GM12874 (cell line): ENCODE results near the gene MDM4.

Experiments
- TF ChIP-seq, protein P1 (sequence below): IDR thresholded peaks from 2 replicates; pipeline ENCODE4 v1.5.1; 2011; ENCODE audit warnings: low read depth, mild to moderate bottlenecking, control low read depth, low read length, moderate library complexity; ENCODE audit not compliant: insufficient read depth

The MDM4 gene

DNA sequence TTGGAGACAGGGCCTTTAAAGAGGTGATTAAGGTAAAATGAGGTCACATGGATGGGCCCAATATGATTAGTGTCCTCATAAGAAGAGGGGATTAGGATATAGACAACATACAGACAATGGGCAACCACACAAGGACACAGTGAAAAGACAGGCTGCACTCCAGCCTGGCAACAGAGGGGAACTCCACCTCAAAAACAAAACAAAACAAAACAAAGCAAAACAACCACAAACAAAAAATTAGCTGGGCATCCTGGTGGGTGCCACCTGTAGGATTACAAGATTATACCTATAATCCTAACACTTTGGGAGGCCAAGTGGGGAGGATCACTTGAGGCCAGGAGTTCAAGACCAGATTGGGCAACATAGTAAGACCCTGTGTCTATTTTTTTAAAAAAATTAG lies 4.8 kb upstream of the MDM4 start:
- TF ChIP-seq, protein P1, sequence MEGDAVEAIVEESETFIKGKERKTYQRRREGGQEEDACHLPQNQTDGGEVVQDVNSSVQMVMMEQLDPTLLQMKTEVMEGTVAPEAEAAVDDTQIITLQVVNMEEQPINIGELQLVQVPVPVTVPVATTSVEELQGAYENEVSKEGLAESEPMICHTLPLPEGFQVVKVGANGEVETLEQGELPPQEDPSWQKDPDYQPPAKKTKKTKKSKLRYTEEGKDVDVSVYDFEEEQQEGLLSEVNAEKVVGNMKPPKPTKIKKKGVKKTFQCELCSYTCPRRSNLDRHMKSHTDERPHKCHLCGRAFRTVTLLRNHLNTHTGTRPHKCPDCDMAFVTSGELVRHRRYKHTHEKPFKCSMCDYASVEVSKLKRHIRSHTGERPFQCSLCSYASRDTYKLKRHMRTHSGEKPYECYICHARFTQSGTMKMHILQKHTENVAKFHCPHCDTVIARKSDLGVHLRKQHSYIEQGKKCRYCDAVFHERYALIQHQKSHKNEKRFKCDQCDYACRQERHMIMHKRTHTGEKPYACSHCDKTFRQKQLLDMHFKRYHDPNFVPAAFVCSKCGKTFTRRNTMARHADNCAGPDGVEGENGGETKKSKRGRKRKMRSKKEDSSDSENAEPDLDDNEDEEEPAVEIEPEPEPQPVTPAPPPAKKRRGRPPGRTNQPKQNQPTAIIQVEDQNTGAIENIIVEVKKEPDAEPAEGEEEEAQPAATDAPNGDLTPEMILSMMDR, result no peak

DNA sequence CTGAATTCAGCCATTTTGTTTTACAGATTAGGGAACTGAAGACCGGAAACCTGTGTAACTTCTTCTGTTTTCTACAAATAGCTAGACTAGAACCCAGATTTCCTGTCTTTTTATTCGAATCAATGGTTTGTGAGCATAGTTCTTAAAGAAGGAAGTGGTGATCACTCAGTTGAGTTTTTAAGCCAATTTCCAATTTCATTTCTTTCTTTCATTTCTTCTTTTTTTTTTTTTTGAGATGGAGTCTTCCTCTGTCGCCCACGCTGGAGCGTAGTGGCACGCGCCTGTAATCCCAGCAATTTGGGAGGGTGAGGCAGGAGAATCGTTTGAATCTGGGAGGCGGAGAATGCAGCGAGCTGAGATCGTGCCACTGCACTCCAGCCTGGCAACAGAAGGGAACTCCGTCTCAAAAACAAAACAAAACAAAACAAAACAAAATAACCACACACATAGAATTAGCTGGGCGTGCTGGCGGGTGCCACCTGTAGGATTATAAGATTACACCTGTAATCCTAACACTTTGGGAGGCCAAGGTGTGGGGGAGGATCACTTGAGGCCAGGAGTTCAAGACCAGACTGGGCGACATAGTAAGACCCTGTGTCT lies 3.0 kb upstream of the MDM4 start:
- TF ChIP-seq, protein P1, result 0 out of 2 replicates have a peak, but pooled peaks have one; percentile 4

DNA sequence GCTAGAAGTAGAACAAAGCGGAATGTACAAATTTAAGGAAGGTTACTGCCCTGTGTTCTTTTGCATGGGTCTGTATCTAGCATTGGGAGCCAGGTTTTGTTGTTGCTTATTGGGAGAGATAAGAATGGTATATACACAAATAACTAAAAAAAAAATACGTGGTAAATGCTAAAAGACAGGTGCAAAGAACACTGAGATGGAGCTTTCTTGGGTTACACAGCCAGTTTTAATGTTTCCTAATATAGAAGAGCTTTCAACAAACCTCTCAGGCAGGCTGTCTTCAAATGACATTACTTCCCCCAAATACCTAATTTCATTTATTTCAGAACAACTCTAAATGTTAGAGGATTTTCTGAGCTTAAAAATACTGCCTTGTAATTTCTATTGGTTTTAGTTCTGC lies 1.4 kb upstream of the MDM4 start:
- TF ChIP-seq, protein P1, result no peak

- TF ChIP-seq, protein P1, result no peak
Observed at GRCh38 chr1:204520834-204521709, 4.9 kb downstream of the MDM4 start.

DNA sequence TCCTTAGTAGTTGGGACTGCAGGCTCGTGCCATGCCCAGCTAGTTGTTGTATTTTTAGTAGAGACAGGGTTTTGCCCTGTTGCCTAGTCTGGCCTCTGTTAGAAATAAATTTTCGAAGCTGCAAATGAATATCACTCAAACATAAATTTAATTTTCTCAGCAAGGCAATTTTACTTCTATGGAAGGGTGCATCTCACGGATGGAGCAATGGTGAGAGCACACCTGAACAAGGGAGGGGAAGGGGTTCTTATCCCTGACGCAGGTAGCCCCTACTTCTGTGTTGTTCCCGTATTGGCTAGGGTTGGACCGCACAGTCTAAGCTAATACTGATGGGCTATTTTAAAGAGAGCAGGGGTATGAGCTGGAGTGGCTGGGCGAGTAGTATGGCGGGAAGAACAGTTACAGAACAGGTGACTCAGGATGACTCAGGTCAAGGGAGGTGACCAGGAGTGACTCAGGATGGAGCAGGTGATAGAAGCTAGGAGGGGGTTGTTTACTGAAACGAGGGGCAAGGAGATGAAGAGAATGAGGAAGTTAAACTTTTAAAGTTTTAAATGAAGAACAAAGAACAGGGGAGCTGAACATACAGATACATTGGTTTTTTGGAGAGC lies 7.5 kb downstream of the MDM4 start:
- TF ChIP-seq, protein P1, result no peak

DNA sequence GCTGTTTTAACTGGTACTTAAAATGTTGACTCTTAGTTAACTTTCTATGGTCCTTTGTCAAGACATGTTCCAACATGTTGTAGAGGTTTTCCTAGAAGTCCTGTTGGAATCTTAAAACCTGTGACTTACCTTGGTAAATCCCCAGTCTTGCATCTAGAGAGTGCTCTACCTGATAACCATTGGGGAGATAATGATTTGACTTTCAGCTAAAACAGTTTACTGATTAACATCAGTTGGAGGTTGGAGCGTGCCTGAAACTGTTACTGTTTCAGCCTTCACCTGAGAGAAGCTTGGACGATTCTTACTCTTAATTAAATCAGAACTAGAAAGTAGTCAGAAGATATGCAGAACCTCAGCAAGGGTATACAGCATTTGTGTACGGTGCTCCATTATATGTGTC lies 8.8 kb downstream of the MDM4 start:
- TF ChIP-seq, protein P1, result no peak

GRCh38 chr1:204528241-204528640 lies 12.0 kb downstream of the MDM4 start:
- TF ChIP-seq, protein P1, result no peak
